ENCODE data around the gene DSCAML1. TPM values are rescaled to one million over a fixed set of nuclear protein-coding genes. Genes with fewer than 3 reads are reported as not detected.

The DSCAML1 gene
- total RNA-seq, 1 experiment from 2014 or later: 0.15 TPM

DNA sequence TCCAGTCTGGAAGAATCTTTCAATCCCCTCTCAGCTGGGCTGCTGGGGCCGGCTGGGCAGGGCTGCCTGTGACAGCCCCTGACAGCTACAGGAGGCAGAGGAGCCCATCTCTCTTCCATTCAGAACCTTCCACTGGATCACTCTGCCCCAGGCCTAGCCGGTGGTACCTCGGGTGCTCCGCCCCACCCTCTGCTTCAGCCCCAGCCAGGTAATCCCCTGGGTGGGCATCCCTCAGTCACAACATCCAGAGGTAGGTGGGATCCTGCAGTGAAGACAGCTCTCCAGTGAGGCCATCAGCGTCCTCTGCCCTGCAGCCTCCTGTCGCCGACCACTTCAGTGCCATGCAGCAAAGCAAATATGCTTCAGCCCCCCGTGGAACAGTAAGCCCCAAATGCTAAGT, 223.7 kb downstream of the DSCAML1 start:
- Histone ChIP-seq H2BK12ac (ENCODE audit: insufficient read length, low read depth, low read length) (no peak overlapping the region), H2BK120ac (ENCODE audit: low read depth, low read length, poor library complexity, severe bottlenecking) (no peak overlapping the region), H3K4me1 (ENCODE audit: insufficient read depth, low read length) (no peaks in the 10 kb centered on the region), H3K4me2 (ENCODE audit: insufficient read depth, insufficient read length, low read length) (no peak overlapping the region), H3K18ac (ENCODE audit: insufficient read length, low read depth, low read length) (no peak overlapping the region), H2BK20ac (ENCODE audit: low read depth, low read length, poor library complexity, severe bottlenecking) (no peak overlapping the region), H2AFZ (ENCODE audit: low read length) (no peak overlapping the region), H3K9me3 (ENCODE audit: control insufficient read depth, low read depth, low read length) (no peaks in the 10 kb centered on the region), H2AK5ac (ENCODE audit: insufficient read length, low read length) (no peak overlapping the region), H3K9ac (ENCODE audit: extremely low read depth, insufficient read length, low read length) (no peak overlapping the region), H3K27ac (ENCODE audit: insufficient read length, low read depth, low read length) (no peak overlapping the region), H4K5ac (ENCODE audit: insufficient read length, low read depth, low read length) (no peak overlapping the region), H3K56ac (ENCODE audit: insufficient read length, low read depth, low read length) (no peak overlapping the region), H3K23me2 (ENCODE audit: insufficient read length, low read depth, low read length, poor library complexity, severe bottlenecking) (no peaks in the 10 kb centered on the region), H3K14ac (ENCODE audit: insufficient read depth, low read length) (no peak overlapping the region), H2BK15ac (ENCODE audit: low read depth, low read length) (no peak overlapping the region), H4K91ac (ENCODE audit: insufficient read length, low read depth, low read length) (no peak overlapping the region), H3K4ac (ENCODE audit: low read depth, low read length) (no peak overlapping the region), H3K79me2 (ENCODE audit: insufficient read depth, low read length) (no peaks in the 10 kb centered on the region), H3K79me1 (ENCODE audit: insufficient read depth, low read depth, low read length, poor library complexity, severe bottlenecking) (no peaks in the 10 kb centered on the region), H3T11ph (ENCODE audit: low read length) (no peak overlapping the region), H4K8ac (replicated peaks; ENCODE audit: insufficient read length, low read depth, low read length) (no peak overlapping the region), H3K23ac (ENCODE audit: insufficient read length, low read depth, low read length) (no peak overlapping the region), H3K27me3 (ENCODE audit: insufficient read depth, low read length) (no peaks in the 10 kb centered on the region), H4K20me1 (ENCODE audit: control insufficient read depth, insufficient read depth, insufficient read length) (no peaks in the 10 kb centered on the region), H2BK5ac (ENCODE audit: insufficient read length, low read length) (no peak overlapping the region)
- H3K9me3 Mint-ChIP-seq: no peaks in the 10 kb centered on the region; a peak in 1 of 5 replicates
- TF ChIP-seq, protein P1, sequence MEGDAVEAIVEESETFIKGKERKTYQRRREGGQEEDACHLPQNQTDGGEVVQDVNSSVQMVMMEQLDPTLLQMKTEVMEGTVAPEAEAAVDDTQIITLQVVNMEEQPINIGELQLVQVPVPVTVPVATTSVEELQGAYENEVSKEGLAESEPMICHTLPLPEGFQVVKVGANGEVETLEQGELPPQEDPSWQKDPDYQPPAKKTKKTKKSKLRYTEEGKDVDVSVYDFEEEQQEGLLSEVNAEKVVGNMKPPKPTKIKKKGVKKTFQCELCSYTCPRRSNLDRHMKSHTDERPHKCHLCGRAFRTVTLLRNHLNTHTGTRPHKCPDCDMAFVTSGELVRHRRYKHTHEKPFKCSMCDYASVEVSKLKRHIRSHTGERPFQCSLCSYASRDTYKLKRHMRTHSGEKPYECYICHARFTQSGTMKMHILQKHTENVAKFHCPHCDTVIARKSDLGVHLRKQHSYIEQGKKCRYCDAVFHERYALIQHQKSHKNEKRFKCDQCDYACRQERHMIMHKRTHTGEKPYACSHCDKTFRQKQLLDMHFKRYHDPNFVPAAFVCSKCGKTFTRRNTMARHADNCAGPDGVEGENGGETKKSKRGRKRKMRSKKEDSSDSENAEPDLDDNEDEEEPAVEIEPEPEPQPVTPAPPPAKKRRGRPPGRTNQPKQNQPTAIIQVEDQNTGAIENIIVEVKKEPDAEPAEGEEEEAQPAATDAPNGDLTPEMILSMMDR (conservative IDR thresholded peaks at IDR 0.05): no peak
- H3K27ac Mint-ChIP-seq: no peak overlapping the region
- H3K36me3 Mint-ChIP-seq (ENCODE audit: insufficient read depth in 1 of 3, low read depth in 3 of 3): no peaks in the 10 kb centered on the region
- DNase-seq: no peak
- H3K27me3 Mint-ChIP-seq (ENCODE audit: low read depth): peaks cover 22% of the 10 kb centered on the region
- H3K4me1 Mint-ChIP-seq: peaks cover 4 to 6% of the 10 kb centered on the region in 2 experiments; a peak in 3 of 4 replicates
- no peak overlapping the region for H3K4me3 Mint-ChIP-seq
- WGBS (ENCODE audit: extremely low coverage, insufficient read length, low lambda C conversion rate): no CpG with 5 or more reads among the region's 8 CpGs

Data from H9 (cell line).